HG03520 (cell line): ENCODE results near the gene CHST15.

Experiments used
- ATAC-seq: cut with Tn5 transposase; IDR thresholded peaks from one replicate; pipeline ENCODE4 v1.9.1; 2021; ENCODE audit warnings: mild to moderate bottlenecking, moderate library complexity; ENCODE audit not compliant: unreplicated experiment

CHST15 gene

GRCh38 chr10:124125305-124126116, 32.1 kb upstream of the CHST15 start:
- no peak for ATAC-seq

- no peak for ATAC-seq
Observed at GRCh38 chr10:124124769-124125161, 31.4 kb upstream of the CHST15 start.

- ATAC-seq = no peak
Observed at GRCh38 chr10:124124123-124124768, 30.8 kb upstream of the CHST15 start.

GRCh38 chr10:124123156-124123555, 29.8 kb upstream of the CHST15 start:
- no peak for ATAC-seq

GRCh38 chr10:124122211-124122610, 28.8 kb upstream of the CHST15 start:
- no peak for ATAC-seq

- ATAC-seq = no peak
Observed at GRCh38 chr10:124120410-124121061, 27.1 kb upstream of the CHST15 start.

- ATAC-seq = no peak
Observed at GRCh38 chr10:124119946-124120345, 26.5 kb upstream of the CHST15 start.

GRCh38 chr10:124119216-124119615, 25.8 kb upstream of the CHST15 start:
- no peak for ATAC-seq

GRCh38 chr10:124117833-124118232, 24.4 kb upstream of the CHST15 start:
- no peak for ATAC-seq

GRCh38 chr10:124117511-124117785, 24.1 kb upstream of the CHST15 start:
- ATAC-seq = no peak

- no peak for ATAC-seq
Observed at GRCh38 chr10:124116771-124117510, 23.5 kb upstream of the CHST15 start.

GRCh38 chr10:124114696-124115095, 21.3 kb upstream of the CHST15 start:
- ATAC-seq = no peak

GRCh38 chr10:124112891-124113580, 19.6 kb upstream of the CHST15 start:
- ATAC-seq = no peak

GRCh38 chr10:124110882-124111281, 17.5 kb upstream of the CHST15 start:
- no peak for ATAC-seq

GRCh38 chr10:124109261-124109660, 15.9 kb upstream of the CHST15 start:
- ATAC-seq = no peak

GRCh38 chr10:124107072-124107471, 13.7 kb upstream of the CHST15 start:
- no peak for ATAC-seq

GRCh38 chr10:124106241-124106879, 13.0 kb upstream of the CHST15 start:
- ATAC-seq = peak; percentile 88

GRCh38 chr10:124105594-124105993, 12.2 kb upstream of the CHST15 start:
- ATAC-seq = no peak

- ATAC-seq = no peak
Observed at GRCh38 chr10:124105045-124105444, 11.6 kb upstream of the CHST15 start.

- no peak for ATAC-seq
Observed at GRCh38 chr10:124104011-124104627, 10.7 kb upstream of the CHST15 start.
